ENCODE data around the gene WDR77.
A peak's percentile ranks its signal among the peaks of the same experiment; 100 is the strongest.

Gene WDR77

DNA sequence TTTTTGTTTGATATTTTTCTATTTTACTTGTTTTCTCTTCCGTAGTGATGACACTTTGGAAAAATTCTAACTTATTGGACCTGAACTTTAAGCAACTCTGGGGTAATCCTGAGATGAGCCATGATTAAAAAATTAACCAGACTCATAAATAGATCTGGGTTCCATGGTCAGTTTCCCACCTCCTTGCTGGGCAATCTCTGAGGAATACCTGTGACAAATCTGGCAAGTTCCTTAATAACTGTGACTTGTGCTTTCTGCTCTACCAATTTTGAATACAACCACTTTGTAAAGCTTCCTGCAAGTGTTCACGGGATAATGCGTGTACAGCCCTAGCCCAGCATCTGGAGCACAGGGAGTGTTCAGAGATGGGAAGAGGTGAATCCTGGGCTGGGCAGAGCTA, 24.8 kb downstream of the WDR77 start:
- DNase-seq, result no peak

- peak; percentile 36 for DNase-seq
These were observed 26.3 kb downstream of the WDR77 start for GRCh38 chr1:111422546-111423391.

DNA sequence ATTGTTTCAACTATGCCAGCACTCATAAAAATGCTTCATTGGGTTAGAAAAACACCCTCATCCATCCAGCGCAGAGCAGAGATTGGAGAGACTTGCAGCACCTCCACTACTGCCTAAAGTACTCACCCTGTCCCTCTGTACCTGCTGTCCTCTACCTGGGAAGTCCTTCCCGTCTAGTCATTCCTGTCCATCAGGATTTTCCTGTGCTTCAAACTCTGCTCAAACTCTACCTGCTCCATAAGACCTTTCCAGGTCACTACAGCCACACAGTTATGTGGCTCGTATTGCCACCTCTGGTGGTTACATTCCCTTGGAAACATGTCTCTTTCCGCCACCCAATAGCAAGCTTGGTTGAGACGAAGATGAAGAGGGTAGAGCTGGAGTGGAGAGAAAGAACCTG, 28.7 kb downstream of the WDR77 start:
- DNase-seq, result no peak

DNA sequence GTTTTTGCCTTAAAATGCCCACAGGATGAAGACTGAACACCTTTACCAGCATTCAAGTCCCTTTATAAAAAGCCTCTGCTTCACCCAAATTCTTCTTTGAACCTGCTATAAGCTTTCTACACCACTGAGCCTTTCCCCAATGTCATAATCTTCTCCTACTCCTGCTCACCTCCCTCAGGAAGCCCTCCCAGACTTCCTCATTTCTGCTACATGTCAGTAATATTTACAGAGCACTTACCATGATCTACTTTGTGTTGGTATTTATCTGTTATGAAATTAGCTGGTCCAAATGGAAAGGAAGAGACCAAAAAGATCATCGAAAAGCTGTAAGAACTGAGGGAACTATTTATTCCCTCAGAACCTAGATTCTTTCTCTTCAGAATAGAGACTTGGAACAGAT, 30.0 kb downstream of the WDR77 start:
- no peak for DNase-seq

DNA sequence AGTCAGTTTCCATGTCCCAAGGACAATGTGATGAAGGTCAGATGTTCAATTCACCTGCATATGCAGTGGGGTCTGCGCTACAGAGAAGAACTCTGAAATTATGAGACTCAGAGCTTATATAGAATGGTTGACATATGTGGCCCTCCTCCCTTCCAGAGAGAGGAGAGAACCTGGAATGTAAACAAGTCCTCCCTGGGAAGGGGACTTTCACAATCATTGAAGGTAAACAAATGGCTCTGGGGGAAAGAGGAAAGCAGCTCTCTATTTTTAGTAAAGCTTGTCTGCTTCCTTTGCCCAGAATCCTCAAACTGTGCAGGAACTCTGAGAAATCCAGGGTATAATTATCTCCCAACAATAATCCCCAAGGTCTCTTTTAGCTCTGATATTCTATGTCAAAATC, 31.3 kb downstream of the WDR77 start:
- DNase-seq, result no peak

GRCh38 chr1:111415461-111415860, 33.6 kb downstream of the WDR77 start:
- no peak for DNase-seq

- no peak for DNase-seq
These were observed 34.3 kb downstream of the WDR77 start for GRCh38 chr1:111414756-111415155.

DNA sequence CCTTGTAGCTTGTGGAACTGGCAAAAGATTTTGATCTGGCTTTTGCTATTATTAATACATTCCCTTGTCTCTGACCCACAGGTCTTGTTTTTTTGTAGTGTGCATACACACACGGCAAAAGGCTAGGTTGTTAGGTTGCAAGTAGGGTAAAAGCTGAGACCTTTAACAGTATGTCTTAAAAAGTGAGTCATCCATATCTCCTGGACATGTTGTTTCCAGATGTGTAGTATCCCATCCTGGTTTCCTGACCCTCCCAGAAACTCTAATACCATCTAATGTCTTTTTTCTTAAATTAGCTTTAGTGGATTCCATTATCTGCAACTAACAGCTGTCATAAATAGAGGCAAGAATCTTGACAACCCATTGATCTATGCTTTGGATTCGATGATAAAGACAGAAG, 36.2 kb downstream of the WDR77 start:
- DNase-seq, result no peak

GRCh38 chr1:111407301-111407700, 41.8 kb downstream of the WDR77 start:
- no peak for DNase-seq

DNA sequence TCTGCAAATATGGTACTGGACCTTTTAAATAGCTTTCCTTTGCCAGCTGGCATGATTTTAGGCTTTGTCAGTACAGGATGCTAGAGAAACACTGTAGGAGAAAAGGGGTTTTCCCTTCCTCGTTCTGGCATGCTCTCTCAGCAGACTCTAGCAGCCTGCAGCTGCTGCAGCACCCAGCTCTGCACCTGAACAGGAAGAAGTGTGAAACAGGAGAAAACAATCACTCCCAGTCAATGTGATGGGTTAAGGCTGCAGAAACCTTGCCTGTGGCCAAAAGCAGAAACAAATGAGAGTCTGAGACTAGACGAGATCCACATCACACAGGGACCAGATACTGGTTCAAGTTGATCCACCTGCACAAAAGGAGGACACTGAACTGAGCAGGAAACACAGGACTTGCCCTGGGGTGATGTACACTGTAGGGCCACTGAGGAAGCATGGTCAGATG, 42.7 kb downstream of the WDR77 start:
- peak; percentile 28 for DNase-seq

- DNase-seq, result no peak
These were observed 44.5 kb downstream of the WDR77 start for GRCh38 chr1:111404588-111404987.

- DNase-seq, result no peak
These were observed 47.0 kb downstream of the WDR77 start for GRCh38 chr1:111402083-111402482.

- DNase-seq, result peak; percentile 37
These were observed 49.1 kb downstream of the WDR77 start for GRCh38 chr1:111399792-111400610.

DNA sequence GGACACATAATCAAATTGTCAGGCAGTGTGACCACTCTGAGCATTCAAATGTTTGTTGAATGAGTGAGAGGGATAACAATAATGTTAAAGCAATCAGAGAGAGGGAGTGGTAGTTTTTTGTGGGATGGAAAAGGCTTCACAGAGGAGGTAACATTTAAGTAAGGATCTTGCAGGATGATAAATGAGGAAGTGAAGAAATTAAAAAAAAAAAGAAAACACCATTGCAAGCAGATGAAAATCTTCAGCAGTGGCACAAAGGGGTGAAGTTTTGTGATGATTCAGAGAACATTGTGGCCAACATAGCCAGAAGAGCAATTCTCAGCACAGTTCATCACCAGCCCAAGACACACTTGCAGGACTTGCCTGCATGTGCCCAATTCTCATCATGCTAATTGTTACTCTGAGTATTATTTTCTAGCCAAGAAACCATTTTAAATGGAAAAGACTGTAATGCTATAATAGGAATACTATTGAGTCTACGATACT, 56.6 kb downstream of the WDR77 start:
- no peak for DNase-seq

- DNase-seq, result no peak
These were observed 57.0 kb downstream of the WDR77 start for GRCh38 chr1:111392042-111392441.

Data from NCI-H146 (cell line).